HG03342 (cell line): ENCODE measurements around the gene ACP1.

ENCODE experiments used
- ATAC-seq: cut with Tn5 transposase; IDR thresholded peaks from one replicate; pipeline ENCODE4 v1.9.1; 2021; ENCODE audit warnings: mild to moderate bottlenecking, moderate library complexity; ENCODE audit not compliant: unreplicated experiment

Gene ACP1

DNA sequence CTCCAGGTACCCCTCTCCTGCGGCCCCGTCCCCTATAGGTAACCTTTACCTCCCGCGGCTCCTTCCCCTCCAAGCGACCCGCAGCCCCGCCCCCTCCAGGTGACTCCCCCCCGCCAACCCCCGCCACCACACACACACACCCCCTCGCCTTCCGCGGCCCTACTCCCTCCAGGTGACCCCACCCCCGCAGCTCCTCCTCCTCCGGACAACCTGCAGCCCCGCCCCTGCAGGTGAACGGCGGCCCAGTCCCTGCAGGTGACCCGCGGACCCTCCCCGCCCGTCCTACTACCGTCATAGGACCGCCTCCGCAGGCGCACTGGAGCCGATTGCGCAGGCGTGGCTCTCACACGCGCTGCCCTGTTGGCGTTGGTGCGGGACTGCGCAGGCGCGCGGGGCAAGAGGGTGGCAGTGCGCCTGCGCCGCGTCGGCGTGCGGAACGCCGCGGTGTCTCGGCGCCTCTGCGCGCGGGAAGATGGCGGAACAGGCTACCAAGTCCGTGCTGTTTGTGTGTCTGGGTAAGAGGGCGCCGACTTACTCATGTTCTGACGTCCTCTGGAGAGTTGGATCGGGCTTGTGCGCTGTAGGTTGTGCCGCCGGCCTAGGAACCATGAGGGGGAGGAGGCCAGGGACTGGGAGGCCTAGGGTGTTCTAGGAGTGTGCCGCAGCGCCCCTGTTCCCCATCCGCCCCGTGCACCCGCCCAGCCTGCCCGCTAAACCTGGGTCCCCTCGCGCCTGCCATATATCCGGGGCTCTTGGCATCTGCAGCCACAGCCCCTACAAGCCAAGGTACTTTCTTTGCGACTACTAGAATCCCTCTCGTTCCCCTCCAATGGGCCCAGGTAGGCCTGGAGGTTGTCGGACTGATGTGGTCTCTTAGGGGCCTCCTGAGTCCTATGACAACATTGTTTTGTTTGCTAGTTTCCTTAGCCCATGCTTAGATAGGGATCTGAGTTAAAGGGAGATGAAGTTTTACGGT is at the start of gene ACP1:
Gene ACP1 (plus strand): TSS at position 455 of the 976 bp plus-strand sequence. CDS start 18 bp downstream, at position 473.
- peak; percentile 90 for ATAC-seq

GRCh38 chr2:216068-216467 is 48.7 kb upstream of the ACP1 start:
- ATAC-seq: no peak

- no peak for ATAC-seq
Measured at GRCh38 chr2:223451-223850, 41.3 kb upstream of the ACP1 start.

- no peak for ATAC-seq
Measured at GRCh38 chr2:223971-224760, 40.6 kb upstream of the ACP1 start.

DNA sequence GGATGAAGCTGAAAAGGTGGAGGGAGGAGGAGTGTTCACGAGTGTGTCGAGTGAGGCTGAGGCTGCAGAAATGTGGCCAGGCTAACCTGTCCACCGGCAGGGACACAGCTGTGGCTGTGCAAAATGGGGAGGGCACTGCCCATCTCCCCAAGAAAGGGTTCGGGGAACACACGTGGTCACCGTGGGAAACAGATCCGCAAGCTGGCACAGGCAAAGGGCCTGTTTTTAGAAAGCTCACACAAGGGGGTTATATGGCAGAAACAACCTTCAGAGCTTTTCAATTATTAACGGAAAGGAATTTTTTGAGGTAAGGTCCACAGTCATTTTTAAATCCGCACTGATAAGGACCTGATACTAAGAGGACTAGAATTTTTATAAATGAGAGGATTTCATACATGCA is 36.6 kb upstream of the ACP1 start:
- ATAC-seq: no peak

- ATAC-seq: no peak
Measured at GRCh38 chr2:228518-229278, 36.0 kb upstream of the ACP1 start.

DNA sequence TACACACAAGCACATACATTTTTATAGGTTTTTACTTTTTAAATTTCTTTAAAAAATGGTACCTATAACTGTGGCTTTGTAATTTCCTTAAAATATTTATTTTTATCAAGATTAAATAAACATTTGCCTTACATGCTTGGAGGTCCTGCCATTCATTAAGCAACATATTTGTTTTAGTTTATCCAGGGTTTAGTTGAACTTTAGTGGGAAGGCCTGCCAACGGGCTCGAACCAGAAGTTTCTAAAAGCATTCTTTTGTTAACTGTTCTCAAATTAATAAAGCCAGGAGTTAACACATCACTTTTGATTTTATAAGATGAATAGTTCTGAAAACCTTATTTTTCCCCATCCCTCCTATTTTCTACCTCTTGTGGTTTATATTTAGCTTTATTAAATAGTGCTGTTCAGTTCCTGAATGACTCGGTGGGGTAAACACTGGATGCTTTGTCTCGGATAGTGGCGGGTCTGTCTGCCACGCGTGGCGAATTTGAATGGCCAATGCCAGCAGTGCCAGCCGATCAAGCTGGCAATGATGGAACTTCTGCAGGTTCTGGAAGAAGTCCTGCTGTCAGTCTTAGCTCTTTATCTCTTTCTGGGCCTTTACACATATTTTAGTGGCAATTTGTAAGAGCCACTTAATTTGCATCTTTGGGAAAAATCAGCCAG is 33.1 kb upstream of the ACP1 start:
- ATAC-seq: no peak

- no peak for ATAC-seq
Measured at GRCh38 chr2:233030-233429, 31.7 kb upstream of the ACP1 start.

- no peak for ATAC-seq
Measured at GRCh38 chr2:234421-234820, 30.3 kb upstream of the ACP1 start.

- no peak for ATAC-seq
Measured at GRCh38 chr2:236993-237539, 27.7 kb upstream of the ACP1 start.

GRCh38 chr2:237878-238277 is 26.9 kb upstream of the ACP1 start:
- no peak for ATAC-seq

- no peak for ATAC-seq
Measured at GRCh38 chr2:238431-238830, 26.3 kb upstream of the ACP1 start.

GRCh38 chr2:238869-239268 is 25.9 kb upstream of the ACP1 start:
- no peak for ATAC-seq

GRCh38 chr2:244547-244946 is 20.2 kb upstream of the ACP1 start:
- no peak for ATAC-seq

- no peak for ATAC-seq
Measured at GRCh38 chr2:246489-247144, 18.1 kb upstream of the ACP1 start.

GRCh38 chr2:248724-249123 is 16.0 kb upstream of the ACP1 start:
- no peak for ATAC-seq

- no peak for ATAC-seq
Measured at GRCh38 chr2:249538-250042, 15.2 kb upstream of the ACP1 start.

GRCh38 chr2:252001-252602 is 12.6 kb upstream of the ACP1 start:
- no peak for ATAC-seq

- ATAC-seq: no peak
Measured at GRCh38 chr2:253202-253638, 11.5 kb upstream of the ACP1 start.
